HG02610 (cell line): ENCODE measurements around the gene CBLC.
"Not testable (repeated sequence)": the region's sequence is repeated elsewhere in the genome, so short reads cannot be mapped to it uniquely, and the experiment has no call there.

ENCODE experiments used
- ATAC-seq: cut with Tn5 transposase; IDR thresholded peaks from one replicate; pipeline ENCODE4 v1.9.1; 2021; ENCODE audit warnings: mild to moderate bottlenecking, moderate library complexity; ENCODE audit not compliant: unreplicated experiment

The CBLC gene

DNA sequence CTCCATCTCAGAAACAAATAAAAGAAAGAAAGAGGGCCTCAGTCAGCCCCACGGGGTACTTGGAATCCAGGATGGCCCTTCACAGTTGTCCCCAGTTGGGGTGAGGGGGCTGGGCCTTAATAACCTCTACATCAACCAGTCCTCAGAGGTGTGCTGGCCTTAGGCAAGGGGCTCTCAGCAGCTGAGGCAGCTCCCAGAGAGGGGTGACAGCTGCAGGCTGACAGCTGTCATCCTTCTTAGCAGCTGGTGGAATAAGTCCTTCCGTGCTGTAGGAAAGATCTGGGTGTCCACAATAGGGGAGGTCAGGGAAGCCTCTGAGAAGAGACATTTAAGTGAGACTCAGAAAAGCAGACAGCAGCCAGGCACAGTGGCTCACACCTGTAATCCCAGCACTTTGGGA, 38.6 kb downstream of the CBLC start:
- no peak for ATAC-seq

DNA sequence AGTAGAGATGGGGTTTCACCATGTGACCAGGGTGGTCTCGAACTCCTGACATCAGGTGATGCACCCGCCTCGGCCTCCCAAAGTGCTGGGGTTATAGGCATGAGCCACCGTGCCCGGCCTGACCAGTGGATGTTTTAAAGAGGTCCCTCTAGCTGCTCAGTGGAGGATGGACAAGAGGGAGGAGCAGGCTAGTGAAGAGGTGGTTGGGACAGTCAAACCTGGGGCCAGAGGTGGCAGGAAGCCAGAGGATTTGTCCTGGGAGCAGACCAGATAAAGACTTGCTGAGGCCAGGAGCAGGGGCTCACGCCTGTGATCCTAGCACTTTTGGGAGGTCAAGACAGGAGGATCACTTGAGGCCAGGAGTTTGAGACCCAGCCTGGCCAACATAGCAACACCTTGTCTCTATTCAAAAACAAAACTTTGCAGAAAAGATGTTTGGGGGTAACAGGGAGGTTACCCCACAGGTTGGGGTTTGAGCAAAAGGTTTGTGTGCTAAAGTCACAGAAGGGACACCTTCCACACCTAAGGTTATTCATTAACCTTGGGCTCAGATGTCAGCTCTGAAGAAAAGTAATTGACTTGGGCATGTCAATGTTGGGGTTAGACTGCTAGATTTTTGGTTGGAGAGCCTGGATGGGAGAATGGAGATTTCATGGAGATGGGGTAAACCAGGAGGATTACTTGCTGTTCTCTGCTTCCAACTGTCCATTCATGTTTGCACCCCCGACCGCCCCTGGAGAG, 40.2 kb downstream of the CBLC start:
- no peak for ATAC-seq

DNA sequence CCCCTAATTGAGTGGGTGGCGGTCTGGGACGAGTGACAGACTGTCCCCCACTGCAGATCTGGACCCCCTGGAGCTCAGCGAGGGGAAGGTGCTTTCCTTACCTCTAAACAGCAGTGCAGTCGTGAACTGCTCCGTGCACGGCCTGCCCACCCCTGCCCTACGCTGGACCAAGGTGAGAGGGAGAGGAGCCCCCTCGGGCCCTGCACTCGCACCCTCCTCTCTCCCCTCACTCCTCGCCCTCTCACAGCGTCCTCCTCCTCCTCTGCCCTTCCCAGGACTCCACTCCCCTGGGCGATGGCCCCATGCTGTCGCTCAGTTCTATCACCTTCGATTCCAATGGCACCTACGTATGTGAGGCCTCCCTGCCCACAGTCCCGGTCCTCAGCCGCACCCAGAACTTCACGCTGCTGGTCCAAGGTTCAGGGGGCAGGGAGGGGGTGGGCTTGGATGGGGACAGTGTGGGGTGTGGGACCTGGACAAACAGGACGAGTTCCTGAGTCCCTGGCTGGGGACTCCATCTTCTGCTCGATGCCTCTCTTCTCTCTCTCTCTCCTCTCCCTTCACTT, 40.9 kb downstream of the CBLC start:
- no peak for ATAC-seq

DNA sequence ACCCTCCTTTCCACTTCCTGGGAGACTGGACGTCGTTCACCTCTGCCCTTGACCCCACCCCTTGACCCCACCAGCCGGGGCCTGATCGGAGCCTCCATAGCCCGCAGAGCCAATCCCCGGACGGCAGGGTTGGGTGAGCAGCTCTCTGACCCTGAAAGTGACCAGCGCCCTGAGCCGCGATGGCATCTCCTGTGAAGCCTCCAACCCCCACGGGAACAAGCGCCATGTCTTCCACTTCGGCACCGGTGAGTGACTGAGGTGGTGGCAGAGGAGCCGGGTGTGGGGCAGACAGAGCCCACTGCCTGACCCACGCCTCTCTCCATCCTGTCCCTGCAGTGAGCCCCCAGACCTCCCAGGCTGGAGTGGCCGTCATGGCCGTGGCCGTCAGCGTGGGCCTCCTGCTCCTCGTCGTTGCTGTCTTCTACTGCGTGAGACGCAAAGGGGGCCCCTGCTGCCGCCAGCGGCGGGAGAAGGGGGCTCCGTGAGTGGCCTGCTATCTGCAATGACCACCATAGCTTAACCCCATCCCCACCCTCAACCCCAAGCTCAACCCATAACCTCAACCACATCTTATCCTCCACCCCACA, 41.6 kb downstream of the CBLC start:
- no peak for ATAC-seq

DNA sequence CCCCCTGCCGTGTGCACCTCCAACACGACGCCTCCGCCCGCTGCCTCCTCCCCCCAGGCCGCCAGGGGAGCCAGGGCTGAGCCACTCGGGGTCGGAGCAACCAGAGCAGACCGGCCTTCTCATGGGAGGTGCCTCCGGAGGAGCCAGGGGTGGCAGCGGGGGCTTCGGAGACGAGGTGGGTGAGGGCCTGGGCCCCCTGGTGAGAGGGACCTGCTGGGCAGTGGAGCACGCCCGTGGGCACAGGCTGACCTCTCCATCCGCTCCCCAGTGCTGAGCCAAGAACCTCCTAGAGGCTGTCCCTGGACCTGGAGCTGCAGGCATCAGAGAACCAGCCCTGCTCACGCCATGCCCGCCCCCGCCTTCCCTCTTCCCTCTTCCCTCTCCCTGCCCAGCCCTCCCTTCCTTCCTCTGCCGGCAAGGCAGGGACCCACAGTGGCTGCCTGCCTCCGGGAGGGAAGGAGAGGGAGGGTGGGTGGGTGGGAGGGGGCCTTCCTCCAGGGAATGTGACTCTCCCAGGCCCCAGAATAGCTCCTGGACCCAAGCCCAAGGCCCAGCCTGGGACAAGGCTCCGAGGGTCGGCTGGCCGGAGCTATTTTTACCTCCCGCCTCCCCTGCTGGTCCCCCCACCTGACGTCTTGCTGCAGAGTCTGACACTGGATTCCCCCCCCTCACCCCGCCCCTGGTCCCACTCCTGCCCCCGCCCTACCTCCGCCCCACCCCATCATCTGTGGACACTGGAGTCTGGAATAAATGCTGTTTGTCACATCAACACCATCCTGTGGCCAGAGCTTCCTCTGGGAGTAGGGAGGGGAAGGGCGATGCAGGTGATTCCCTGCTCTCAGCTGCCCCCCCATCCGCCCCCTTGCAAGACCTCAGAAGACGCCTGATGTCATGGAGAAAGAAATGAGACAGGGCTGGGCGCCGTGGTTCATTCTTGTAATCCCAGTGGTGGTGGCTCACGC, 43.2 kb downstream of the CBLC start:
- ATAC-seq = no peak

DNA sequence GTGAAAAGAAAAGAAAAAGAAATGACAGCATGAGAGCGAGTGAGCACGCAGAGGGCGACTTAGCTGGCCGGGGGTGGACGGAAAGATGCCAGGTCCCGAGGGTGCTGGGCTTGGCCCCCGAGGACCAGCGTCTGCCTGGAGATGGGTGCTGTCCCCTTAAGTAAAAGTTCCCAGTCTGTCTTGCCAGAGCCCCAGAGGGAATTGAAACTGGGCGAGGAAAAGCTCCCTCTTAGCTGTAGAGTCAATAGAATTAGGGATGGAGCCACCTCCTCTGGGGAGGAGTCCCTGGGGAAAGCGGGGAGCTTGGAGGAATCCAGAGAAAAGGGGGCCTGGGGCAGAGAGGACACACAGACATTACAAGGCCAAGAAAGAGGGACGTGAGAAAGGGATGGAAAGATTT, 44.5 kb downstream of the CBLC start:
- ATAC-seq = no peak

DNA sequence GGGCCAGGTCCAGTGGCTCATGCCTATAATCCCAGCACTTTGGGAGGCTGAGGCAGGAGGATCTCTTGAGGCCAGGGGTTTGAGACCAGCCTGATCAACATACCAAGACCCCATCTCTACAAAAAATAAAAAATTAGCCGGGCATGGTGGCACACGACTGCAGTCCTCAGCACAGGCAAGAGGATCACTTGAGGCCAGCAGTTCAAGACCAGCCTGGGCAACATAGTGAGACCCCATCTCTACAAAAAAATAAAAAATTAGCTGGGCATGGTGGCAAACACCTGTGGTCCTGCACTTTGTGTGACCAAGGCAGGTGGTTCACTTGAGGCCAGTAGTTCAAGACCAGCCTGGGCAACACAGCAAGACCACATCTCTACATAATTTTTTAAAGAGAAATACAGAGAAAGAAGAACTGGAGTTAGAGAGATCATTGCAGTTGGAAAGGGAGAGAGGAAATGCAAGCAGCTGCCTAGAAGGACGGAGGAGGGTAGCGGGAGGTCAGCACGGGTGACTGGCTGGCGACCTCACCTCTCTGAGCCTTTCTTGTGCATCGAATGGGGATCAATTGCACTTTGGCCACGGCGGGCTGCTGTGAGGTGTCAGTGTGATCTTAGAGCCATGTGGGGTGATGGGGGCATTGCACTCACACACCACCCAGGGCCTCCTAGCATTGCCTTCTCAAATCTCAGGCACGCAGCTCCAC, 45.1 kb downstream of the CBLC start:
- no peak for ATAC-seq

DNA sequence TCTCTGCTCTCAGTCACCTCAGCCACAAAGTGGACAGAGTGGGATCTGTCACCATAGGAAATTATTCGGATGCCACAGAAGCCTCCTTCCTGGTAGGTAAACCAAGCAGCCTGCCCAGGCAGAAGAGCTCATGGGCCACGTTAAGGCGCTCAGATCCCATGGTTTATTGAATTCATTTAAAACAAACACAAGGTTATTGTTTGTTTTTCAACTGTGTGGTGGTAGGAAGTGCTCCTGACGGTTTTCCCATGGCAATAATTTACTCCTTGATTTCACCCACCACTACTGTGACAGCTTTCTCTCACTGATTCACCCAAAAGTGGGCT, 45.6 kb downstream of the CBLC start:
- no peak for ATAC-seq

DNA sequence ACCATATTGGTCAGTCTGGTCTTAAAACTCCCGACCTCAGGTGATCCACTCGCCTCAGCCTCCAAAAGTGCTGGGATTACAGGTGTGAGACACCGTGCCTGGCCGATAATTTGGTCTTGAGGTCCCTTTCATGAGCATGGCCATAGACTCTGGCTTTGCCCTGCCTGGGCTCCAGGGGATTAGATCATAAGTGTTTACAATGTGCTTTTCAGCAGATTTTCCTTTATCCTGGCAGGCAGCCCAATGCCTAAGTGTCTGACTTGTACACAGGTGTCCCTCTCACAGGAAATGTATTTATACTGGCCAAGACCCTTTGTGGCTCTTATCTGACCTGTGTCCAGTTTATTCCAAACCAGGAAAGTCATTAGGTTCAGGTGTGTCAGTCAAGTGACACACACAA, 47.1 kb downstream of the CBLC start:
- ATAC-seq = no peak

DNA sequence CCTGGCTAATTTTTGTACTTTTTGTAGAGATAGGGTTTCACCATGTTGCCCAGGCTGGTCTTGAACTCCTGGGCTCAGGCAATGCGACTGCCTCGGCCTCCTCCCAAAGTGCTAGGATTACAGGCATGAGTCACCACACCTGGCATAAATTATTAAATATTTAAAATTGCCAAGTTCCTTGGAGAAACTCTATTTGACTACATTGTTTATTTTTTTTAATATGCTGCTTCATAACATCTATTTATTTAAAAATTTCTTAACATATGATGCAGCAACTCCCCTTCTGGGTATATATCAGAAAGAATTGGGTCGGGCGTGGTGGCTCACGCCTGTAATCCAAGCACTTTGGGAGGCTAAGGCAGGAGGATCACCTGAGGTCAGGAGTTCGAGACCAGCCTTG, 55.2 kb downstream of the CBLC start:
- not testable (repeated sequence) for ATAC-seq

DNA sequence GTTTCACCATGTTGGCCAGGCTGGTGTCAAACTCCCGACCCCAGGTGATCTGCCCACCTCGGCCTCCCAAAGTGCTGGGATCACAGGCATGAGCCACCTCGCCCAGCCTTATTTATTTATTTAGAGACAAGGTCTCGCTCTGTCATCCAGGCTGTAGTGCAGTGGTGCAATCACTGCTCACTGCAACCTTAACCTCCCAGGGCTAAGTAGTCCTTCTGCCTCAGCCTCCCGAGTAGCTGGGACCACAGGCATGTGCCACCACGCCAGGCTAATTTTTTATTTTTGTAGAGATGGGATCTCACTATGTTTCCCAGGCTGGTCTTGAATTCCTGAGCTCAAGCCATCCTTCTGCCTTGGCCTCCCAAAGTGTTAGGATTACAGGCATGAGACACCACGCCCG, 56.7 kb downstream of the CBLC start:
- ATAC-seq = not testable (repeated sequence)

DNA sequence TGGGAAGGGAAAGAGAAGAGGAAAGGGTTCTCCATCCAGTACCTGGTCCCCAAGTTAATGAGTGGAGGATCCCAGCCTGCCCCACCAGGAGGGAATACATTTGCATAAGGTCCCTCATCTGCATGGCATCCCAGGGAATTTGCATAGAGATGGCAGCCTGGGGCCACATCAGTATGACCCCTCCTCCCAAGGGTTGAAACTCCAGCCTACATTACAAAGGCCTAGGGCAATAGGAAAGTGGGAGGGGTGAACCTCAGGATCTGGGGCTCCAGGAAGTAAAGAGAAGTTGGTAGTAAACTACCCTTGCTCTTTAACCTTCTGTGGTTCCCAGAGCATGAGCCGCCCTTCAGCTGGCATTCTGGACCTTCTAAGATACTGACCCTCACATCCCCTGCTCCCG, 61.6 kb downstream of the CBLC start:
- no peak for ATAC-seq

DNA sequence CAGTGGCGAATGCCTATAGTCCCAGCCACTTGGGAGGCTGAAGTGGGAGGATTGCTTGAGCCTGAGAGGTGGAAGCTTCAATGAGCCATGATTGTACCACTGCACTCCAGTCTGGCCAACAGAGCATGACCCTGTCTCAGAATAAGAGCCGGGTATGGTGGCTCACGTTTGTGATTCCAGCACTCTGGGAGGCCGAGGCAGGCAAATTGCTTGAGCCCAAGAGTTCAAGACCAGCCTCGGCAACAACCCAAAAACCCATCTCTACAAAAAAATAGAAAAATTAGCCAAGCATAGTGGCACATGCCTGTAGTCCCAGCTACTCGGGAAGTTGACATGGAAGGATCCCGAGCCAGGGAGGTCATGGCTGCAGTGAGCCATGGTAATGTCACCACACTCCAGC, 63.1 kb downstream of the CBLC start:
- no peak for ATAC-seq

DNA sequence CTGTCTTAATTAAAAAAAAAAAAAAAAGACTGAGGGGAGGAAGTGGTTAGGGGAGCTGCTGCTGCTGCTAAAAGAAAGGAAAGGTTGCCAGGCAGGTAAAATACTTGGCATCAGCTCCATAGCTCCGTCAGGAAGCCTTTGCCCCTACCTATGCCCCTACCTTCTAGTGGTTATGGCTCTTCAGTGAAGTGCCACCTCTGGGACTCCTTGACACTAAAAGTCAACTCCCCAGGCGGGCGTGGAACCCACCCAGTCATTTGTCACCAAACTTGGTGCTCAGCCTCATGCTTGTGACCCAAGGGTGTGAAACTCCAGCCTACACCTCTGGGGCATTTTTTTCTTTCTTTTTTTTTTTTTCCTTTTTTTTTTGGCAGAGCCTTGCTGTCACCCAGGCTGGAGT, 63.5 kb downstream of the CBLC start:
- no peak for ATAC-seq

DNA sequence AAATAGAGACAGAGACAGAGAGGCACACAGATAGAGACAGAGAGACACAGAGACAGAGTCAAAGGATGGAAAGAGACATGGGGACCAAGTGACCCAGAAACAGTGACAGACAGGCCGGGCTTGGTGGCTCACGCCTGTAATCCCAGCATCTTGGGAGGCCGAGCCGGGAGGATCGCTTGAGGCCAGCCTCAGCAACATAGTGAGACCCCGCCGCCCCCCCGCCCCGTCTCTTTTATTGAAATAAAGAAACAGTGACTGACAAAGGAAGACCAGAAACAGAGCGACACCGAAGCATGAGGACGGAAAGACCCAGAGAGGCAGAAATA, 67.6 kb downstream of the CBLC start:
- ATAC-seq = no peak

DNA sequence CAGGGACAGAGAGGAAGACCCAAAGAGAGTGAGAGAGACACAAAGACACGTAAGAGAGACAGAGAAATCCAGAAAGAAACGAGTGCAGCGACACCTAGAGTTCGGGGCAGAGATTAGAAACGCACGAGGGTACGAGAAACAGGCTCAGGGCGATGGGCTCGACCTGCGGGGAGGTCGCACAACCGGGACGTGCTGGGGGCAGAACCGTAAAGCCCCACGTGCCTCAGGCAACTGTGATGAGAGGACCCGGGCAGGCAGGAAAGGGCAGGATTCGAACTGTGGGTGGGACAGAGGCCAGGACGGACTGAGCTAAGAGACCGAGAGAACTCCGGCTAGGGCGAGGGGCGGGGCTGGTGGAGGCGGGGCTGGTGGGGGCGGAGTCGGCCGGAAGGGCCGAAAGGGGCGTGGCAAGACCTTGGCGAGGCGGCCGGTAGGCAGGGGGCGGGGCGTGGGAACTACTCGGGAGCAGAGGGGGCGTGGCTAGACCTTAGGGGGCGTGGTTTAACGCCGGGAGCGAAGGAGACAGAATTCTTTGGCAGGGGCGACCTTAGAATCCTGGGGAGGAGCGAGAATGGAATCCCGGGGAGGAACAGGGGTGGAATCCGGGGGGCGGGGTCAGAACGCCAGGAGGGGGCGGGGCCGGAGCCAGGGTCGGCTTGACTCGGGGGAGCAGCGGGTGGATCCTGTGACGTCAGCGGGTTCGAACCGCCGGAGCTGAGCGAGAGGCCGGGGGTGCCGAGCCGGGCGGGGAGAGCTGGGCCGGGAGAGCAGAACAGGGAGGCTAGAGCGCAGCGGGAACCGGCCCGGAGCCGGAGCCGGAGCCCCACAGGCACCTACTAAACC, 68.1 kb downstream of the CBLC start, which contains the start of gene NECTIN2:
Gene NECTIN2 (plus strand): TSS at position 686 of the 843 bp plus-strand sequence. CDS start 229 bp downstream, outside the sequence.
- ATAC-seq = no peak

DNA sequence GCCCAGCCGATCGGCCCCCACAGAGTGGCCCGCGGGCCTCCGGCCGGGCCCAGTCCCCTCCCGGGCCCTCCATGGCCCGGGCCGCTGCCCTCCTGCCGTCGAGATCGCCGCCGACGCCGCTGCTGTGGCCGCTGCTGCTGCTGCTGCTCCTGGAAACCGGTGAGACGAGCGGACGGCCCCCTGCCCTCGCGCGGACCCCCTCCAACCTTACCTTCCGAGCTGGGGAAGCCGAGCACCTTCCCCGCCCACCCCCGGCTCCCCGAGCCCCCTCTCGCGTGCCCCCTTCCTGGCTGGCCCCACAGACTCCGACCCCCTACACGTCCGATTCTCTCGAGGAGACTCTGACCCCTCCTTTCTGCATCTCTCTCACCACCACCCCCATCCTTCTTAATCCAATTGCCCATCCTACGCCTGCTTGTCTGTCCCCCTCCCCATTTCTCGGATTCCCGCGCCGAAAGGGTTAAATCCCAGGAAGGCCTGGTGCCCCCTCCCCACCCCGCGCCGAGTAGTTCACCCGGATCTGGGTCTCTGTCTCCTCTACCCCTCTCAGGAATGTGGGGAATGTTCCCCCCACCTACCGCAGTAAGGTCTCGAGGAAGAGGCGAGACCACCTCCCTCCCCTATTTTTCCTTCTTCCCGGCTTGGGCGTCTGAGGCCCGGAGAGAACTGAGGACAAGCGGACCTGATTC, 68.9 kb downstream of the CBLC start:
- no peak for ATAC-seq

DNA sequence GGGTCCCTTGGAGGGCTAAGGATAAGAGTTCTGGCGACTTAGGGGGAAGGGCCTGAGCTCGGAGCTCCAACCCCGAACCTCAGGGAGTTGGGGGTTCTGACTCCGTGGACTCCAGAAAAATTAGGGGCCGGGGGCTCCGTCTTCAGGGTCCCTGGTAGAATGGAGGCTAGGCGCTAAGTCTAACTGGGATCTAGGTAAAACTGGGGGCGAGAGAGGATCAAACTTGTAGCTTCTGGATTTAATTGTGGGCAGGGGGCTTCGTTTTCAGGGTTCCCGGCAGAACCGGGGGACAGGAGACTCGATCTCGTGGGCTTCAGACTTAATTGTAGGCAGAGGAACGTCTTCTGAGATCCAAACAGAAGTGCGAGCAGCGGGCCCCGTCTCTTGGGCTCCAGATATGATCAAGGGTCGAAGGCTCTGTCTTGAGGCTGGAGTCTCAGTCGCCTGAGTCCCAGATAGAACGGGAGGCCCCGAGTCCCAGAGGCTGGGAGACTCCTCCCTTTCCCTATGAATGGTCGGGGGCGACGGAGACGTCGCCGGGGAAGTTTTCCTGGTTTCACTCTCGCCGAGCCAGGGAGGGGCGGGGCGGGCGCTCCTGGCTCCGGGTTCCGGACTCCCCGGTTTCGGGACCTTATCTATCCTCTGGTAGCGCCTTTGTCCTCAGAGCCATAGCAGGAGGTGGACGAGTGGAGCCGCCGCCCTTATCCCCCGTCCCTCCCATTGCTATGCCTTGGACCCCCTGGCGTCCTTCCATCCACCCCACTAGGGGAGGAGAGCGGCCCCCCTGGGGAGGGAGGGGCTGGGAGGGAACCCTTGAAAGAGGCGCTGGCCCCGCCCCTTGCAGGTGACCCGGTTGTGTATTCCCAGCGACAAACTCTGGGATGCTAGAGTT, 69.7 kb downstream of the CBLC start:
- ATAC-seq = no peak
